AG10803 (cell line): Measurements from ENCODE around the gene KLHL29.

Source experiments
- DNase-seq: peaks from one replicate; pipeline ENCODE4 v3.0.0; 2010; ENCODE audit warnings: low read depth
- H3K4me3 ChIP-seq: 2 replicates; pipeline ENCODE4 v1.5.1; 2011; ENCODE audit warnings: mild to moderate bottlenecking, low read length, control low read depth
- CTCF ChIP-seq: conservative IDR thresholded peaks from 2 replicates; pipeline ENCODE4 v1.5.1; 2011; ENCODE audit warnings: mild to moderate bottlenecking, low read length, control low read depth, inconsistent platforms

Gene KLHL29

GRCh38 chr2:23594460-23594825, 209.5 kb downstream of the KLHL29 start:
- no peak for DNase-seq
- no peak for TF ChIP-seq CTCF
- H3K4me3 ChIP-seq = no peak overlapping the region

GRCh38 chr2:23595021-23595420, 210.0 kb downstream of the KLHL29 start:
- TF ChIP-seq CTCF = no peak
- H3K4me3 ChIP-seq = no peak overlapping the region
- no peak for DNase-seq

GRCh38 chr2:23595601-23596251, 210.7 kb downstream of the KLHL29 start:
- DNase-seq = peak; percentile 90
- no peak overlapping the region for H3K4me3 ChIP-seq
- TF ChIP-seq CTCF = peak; percentile 14; the same call in 1 of the 2 replicates

- TF ChIP-seq CTCF = no peak
- no peak overlapping the region for H3K4me3 ChIP-seq
- peak; percentile 29 for DNase-seq
These were observed 211.4 kb downstream of the KLHL29 start for GRCh38 chr2:23596316-23596885.

GRCh38 chr2:23597687-23598086, 212.7 kb downstream of the KLHL29 start:
- no peak overlapping the region for H3K4me3 ChIP-seq
- no peak for DNase-seq
- no peak for TF ChIP-seq CTCF

GRCh38 chr2:23599006-23599405, 214.0 kb downstream of the KLHL29 start:
- no peak for TF ChIP-seq CTCF
- H3K4me3 ChIP-seq = no peak overlapping the region
- no peak for DNase-seq

GRCh38 chr2:23599667-23600066, 214.7 kb downstream of the KLHL29 start:
- TF ChIP-seq CTCF = no peak
- no peak for DNase-seq
- no peak overlapping the region for H3K4me3 ChIP-seq
